SU-DHL-6 (cell line): ENCODE results near the gene SDCCAG8.

ENCODE experiments used
- H2AFZ ChIP-seq: fragments of 200-600 bp; sonication (generic); 2 replicates; pipeline ENCODE4 v1.6.1; 2014; ENCODE audit warnings: low read depth, mild to moderate bottlenecking, moderate library complexity, mixed read lengths, antibody characterized with exemption, low read length; ENCODE audit not compliant: severe bottlenecking
- H3F3A ChIP-seq: fragments of 200-600 bp; shearing (Covaris generic); 2 replicates; pipeline ENCODE4 v1.6.0; 2016; ENCODE audit warnings: antibody characterized with exemption, mild to moderate bottlenecking; ENCODE audit not compliant: insufficient read depth
- H3K27ac ChIP-seq: fragments of 200-600 bp; sonication (generic); 2 replicates; pipeline ENCODE4 v1.5.1; 2016; ENCODE audit warnings: low read depth, mild to moderate bottlenecking, low read length, moderate library complexity, mixed read lengths
- H3K27me3 ChIP-seq: fragments of 200-600 bp; sonication (generic), shearing (Covaris generic); 2 replicates; pipeline ENCODE4 v1.6.0; 2014; ENCODE audit warnings: mild to moderate bottlenecking, low read length
- H3K36me3 ChIP-seq: fragments of 200-600 bp; sonication (generic); 2 replicates; pipeline ENCODE4 v1.6.1; 2014; ENCODE audit warnings: mild to moderate bottlenecking, low read length, mixed read lengths
- H3K4me2 ChIP-seq: fragments of 300-600, 200-600 bp; shearing (Covaris generic), sonication (generic); 2 replicates; pipeline ENCODE4 v1.6.0; 2014; ENCODE audit warnings: low read length, low read depth, mild to moderate bottlenecking; ENCODE audit not compliant: poor library complexity, severe bottlenecking
- H3K4me3 ChIP-seq: fragments of 200-600 bp; sonication (generic); 2 replicates; pipeline ENCODE4 v1.5.1; 2014; ENCODE audit warnings: antibody characterized with exemption, low read length, mild to moderate bottlenecking, mixed read lengths; ENCODE audit not compliant: insufficient read depth, poor library complexity, severe bottlenecking
- H3K79me2 ChIP-seq: fragments of 200-600 bp; sonication (generic); 2 replicates; pipeline ENCODE4 v1.6.1; 2014; ENCODE audit warnings: mild to moderate bottlenecking, low read length, moderate library complexity; ENCODE audit not compliant: insufficient read depth
- H3K9ac ChIP-seq: fragments of 200-600 bp; sonication (generic); 2 replicates; pipeline ENCODE4 v1.7.0; 2014; ENCODE audit warnings: mild to moderate bottlenecking, low read length
- H3K9me2 ChIP-seq: fragments of 200-600 bp; sonication (generic); replicated peaks from 2 replicates; pipeline ENCODE4 v1.6.1; 2014; ENCODE audit warnings: low read length; ENCODE audit not compliant: insufficient read depth
- H3K9me3 ChIP-seq: fragments of 200-600 bp; sonication (generic); 2 replicates; pipeline ENCODE4 v1.6.1; 2014; ENCODE audit warnings: low read length, mixed read lengths; ENCODE audit not compliant: insufficient read depth
- H4K20me1 ChIP-seq: fragments of 200-600 bp; sonication (generic); 2 replicates; pipeline ENCODE4 v1.6.1; 2014; ENCODE audit warnings: low read depth, mild to moderate bottlenecking, antibody characterized with exemption, low read length, moderate library complexity, mixed read lengths
- EZH2phosphoT487 ChIP-seq: fragments of 200-600 bp; sonication (generic), shearing (Covaris generic); conservative IDR thresholded peaks from 2 replicates; pipeline ENCODE4 v1.6.1; 2018; ENCODE audit warnings: mild to moderate bottlenecking, antibody characterized with exemption, low read length, moderate library complexity, mixed read lengths
- TF ChIP-seq, protein P1 (sequence below): fragments of 200-600 bp; sonication (generic); IDR thresholded peaks from one replicate; pipeline ENCODE4 v1.5.1; 2017; ENCODE audit warnings: antibody characterized with exemption, mild to moderate bottlenecking, low read length, moderate library complexity; ENCODE audit not compliant: insufficient read depth, poor library complexity, severe bottlenecking

SDCCAG8 gene

DNA sequence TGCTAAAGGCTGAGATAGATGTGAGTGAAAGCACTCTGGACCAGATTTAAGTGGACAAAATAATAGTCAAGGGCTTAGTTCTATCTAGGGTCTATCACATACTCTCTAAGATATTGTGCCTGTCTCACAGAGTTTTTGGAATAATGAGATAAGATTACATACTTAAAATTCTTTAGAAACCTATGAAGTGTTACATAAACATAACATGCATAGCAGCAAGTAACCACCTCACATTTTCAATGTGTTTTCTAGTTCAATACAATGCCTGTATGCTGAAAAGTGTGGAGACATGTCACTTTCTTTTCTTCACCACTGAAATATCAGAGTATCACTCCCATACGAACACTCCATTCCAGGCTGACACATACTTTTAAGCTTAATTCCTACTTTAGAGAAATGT, 16.2 kb downstream of the SDCCAG8 start:
- Histone ChIP-seq H3K4me3 (no peak overlapping the region), H2AFZ (no peak overlapping the region), H4K20me1 (no peaks in the 10 kb centered on the region), H3K9ac (no peak overlapping the region), H3K27me3 (no peaks in the 10 kb centered on the region), H3K27ac (no peak overlapping the region), H3K79me2 (peaks cover 3% of the 10 kb centered on the region; the same call in 1 of the 2 replicates), H3F3A (peaks cover 5% of the 10 kb centered on the region; the same call in 1 of the 2 replicates), H3K9me2 (no peaks in the 10 kb centered on the region), H3K4me2 (no peak overlapping the region), H3K9me3 (no peaks in the 10 kb centered on the region), H3K36me3 (no peaks in the 10 kb centered on the region)
- TF ChIP-seq EZH2phosphoT487: no peak
- TF ChIP-seq, protein P1, sequence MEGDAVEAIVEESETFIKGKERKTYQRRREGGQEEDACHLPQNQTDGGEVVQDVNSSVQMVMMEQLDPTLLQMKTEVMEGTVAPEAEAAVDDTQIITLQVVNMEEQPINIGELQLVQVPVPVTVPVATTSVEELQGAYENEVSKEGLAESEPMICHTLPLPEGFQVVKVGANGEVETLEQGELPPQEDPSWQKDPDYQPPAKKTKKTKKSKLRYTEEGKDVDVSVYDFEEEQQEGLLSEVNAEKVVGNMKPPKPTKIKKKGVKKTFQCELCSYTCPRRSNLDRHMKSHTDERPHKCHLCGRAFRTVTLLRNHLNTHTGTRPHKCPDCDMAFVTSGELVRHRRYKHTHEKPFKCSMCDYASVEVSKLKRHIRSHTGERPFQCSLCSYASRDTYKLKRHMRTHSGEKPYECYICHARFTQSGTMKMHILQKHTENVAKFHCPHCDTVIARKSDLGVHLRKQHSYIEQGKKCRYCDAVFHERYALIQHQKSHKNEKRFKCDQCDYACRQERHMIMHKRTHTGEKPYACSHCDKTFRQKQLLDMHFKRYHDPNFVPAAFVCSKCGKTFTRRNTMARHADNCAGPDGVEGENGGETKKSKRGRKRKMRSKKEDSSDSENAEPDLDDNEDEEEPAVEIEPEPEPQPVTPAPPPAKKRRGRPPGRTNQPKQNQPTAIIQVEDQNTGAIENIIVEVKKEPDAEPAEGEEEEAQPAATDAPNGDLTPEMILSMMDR: no peak

DNA sequence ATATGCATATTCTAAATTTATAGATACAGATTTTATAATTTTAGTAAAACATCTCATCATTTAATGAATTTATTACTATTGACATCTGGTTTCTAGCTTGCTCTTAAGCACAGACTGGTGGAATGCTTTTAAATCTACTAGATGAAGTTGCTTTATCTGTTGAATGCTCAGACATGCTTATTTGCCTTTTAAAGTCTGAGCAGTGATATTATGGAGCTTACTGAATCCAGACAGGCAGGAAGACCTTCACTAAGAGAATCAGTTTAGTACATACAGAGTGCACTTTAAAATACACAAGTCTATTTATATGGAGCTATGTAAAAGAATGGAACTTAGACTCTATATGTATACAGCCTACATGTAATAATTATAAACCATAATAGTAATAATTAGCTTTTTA, 16.6 kb downstream of the SDCCAG8 start:
- no peak overlapping the region for H3K9ac ChIP-seq
- no peak overlapping the region for H2AFZ ChIP-seq
- H4K20me1 ChIP-seq: no peaks in the 10 kb centered on the region
- no peaks in the 10 kb centered on the region for H3K9me2 ChIP-seq
- no peaks in the 10 kb centered on the region for H3K36me3 ChIP-seq
- TF ChIP-seq EZH2phosphoT487: no peak
- TF ChIP-seq, protein P1: no peak
- H3K27me3 ChIP-seq: no peaks in the 10 kb centered on the region
- H3K79me2 ChIP-seq: peaks cover 3% of the 10 kb centered on the region; the same call in 1 of the 2 replicates
- no peak overlapping the region for H3K4me3 ChIP-seq
- H3K27ac ChIP-seq: no peak overlapping the region
- peaks cover 5% of the 10 kb centered on the region; the same call in 1 of the 2 replicates for H3F3A ChIP-seq
- H3K4me2 ChIP-seq: no peak overlapping the region
- H3K9me3 ChIP-seq: no peaks in the 10 kb centered on the region

DNA sequence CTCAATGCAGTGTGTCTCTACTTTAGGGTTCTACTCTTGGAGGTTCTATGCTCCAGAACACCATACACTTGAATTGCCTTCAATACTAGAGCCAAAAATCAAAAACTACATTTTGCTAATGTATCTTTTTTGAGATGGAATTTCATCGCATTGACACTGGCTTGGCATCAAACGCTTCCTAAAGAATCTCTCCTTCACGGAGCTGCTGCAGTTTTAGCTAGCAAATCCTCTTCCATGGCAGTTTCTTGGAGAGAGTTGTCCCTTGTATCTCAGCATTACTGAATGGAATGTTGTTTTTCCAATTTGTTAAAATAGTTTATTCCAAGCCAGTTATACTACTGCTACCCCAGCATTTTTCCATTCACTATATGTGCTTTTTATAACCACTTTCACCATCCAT, 17.7 kb downstream of the SDCCAG8 start:
- Histone ChIP-seq H4K20me1 (no peaks in the 10 kb centered on the region), H3K9me2 (no peaks in the 10 kb centered on the region), H3K4me3 (no peak overlapping the region), H3K4me2 (no peak overlapping the region), H3F3A (peaks cover 5% of the 10 kb centered on the region; the same call in 1 of the 2 replicates), H3K9me3 (no peaks in the 10 kb centered on the region), H3K36me3 (no peaks in the 10 kb centered on the region), H3K27ac (no peak overlapping the region), H2AFZ (no peak overlapping the region), H3K27me3 (no peaks in the 10 kb centered on the region), H3K79me2 (no peaks in the 10 kb centered on the region), H3K9ac (no peak overlapping the region)
- no peak for TF ChIP-seq EZH2phosphoT487
- TF ChIP-seq, protein P1: no peak
